Mucosa of stomach (tissue), 1 donor: ENCODE results near the gene B3GLCT.

Experiments
- H3K27me3 ChIP-seq: one replicate; pipeline ENCODE4 v1.7.0; 2013; ENCODE audit warnings: mild to moderate bottlenecking, low read length; ENCODE audit not compliant: control insufficient read depth, insufficient read depth
- H3K36me3 ChIP-seq: one replicate; pipeline ENCODE4 v1.7.0; 2013; ENCODE audit warnings: low read length; ENCODE audit not compliant: control insufficient read depth, insufficient read depth
- H3K4me1 ChIP-seq: one replicate; pipeline ENCODE4 v1.7.0; 2013; ENCODE audit warnings: mild to moderate bottlenecking, low read length; ENCODE audit not compliant: control insufficient read depth, insufficient read depth
- H3K4me3 ChIP-seq: one replicate; pipeline ENCODE4 v1.7.0; 2013; ENCODE audit warnings: low read length
- H3K9ac ChIP-seq: one replicate; pipeline ENCODE4 v1.7.0; 2013; ENCODE audit warnings: mild to moderate bottlenecking, low read length, moderate library complexity
- H3K9me3 ChIP-seq: one replicate; pipeline ENCODE4 v1.7.0; 2013; ENCODE audit warnings: mild to moderate bottlenecking, low read length, moderate library complexity; ENCODE audit not compliant: control insufficient read depth
- donor health status: Pancreatic carcinoma.

The B3GLCT gene

GRCh38 chr13:31192306-31192705, 7.5 kb upstream of the B3GLCT start:
- Histone ChIP-seq H3K9me3 (no peaks in the 10 kb centered on the region), H3K27me3 (no peaks in the 10 kb centered on the region), H3K9ac (no peak overlapping the region), H3K4me3 (no peak overlapping the region), H3K36me3 (no peaks in the 10 kb centered on the region), H3K4me1 (no peaks in the 10 kb centered on the region)

- Histone ChIP-seq H3K36me3 (no peaks in the 10 kb centered on the region), H3K27me3 (no peaks in the 10 kb centered on the region), H3K9ac (no peak overlapping the region), H3K9me3 (no peaks in the 10 kb centered on the region), H3K4me1 (no peaks in the 10 kb centered on the region), H3K4me3 (no peak overlapping the region)
Observed at GRCh38 chr13:31195616-31196015, 4.2 kb upstream of the B3GLCT start.

GRCh38 chr13:31196992-31197391, 2.8 kb upstream of the B3GLCT start:
- Histone ChIP-seq H3K4me3 (no peak overlapping the region), H3K4me1 (no peaks in the 10 kb centered on the region), H3K27me3 (no peaks in the 10 kb centered on the region), H3K9ac (no peak overlapping the region), H3K9me3 (no peaks in the 10 kb centered on the region), H3K36me3 (no peaks in the 10 kb centered on the region)

GRCh38 chr13:31198519-31198918, 1.3 kb upstream of the B3GLCT start:
- Histone ChIP-seq H3K9me3 (no peaks in the 10 kb centered on the region), H3K4me3 (no peak overlapping the region), H3K9ac (no peak overlapping the region), H3K36me3 (no peaks in the 10 kb centered on the region), H3K4me1 (no peaks in the 10 kb centered on the region), H3K27me3 (no peaks in the 10 kb centered on the region)

- Histone ChIP-seq H3K27me3 (no peaks in the 10 kb centered on the region), H3K9me3 (no peaks in the 10 kb centered on the region), H3K9ac (peak overlapping the region; percentile 61), H3K36me3 (no peaks in the 10 kb centered on the region), H3K4me1 (no peaks in the 10 kb centered on the region), H3K4me3 (no peak overlapping the region)
Observed at GRCh38 chr13:31199527-31199848, 287 bp upstream of the B3GLCT start.

GRCh38 chr13:31200637-31200971, 829 bp downstream of the B3GLCT start:
- peak overlapping the region; percentile 83 for H3K9ac ChIP-seq
- no peaks in the 10 kb centered on the region for H3K4me1 ChIP-seq
- no peaks in the 10 kb centered on the region for H3K36me3 ChIP-seq
- H3K9me3 ChIP-seq: no peaks in the 10 kb centered on the region
- no peak overlapping the region for H3K4me3 ChIP-seq
- no peaks in the 10 kb centered on the region for H3K27me3 ChIP-seq

GRCh38 chr13:31201341-31202031, 1.7 kb downstream of the B3GLCT start:
- Histone ChIP-seq H3K27me3 (no peaks in the 10 kb centered on the region), H3K9me3 (no peaks in the 10 kb centered on the region), H3K9ac (peak overlapping the region; percentile 83), H3K4me3 (no peak overlapping the region), H3K36me3 (no peaks in the 10 kb centered on the region), H3K4me1 (no peaks in the 10 kb centered on the region)

- Histone ChIP-seq H3K9ac (no peak overlapping the region), H3K9me3 (no peaks in the 10 kb centered on the region), H3K27me3 (no peaks in the 10 kb centered on the region), H3K4me1 (peaks cover 10% of the 10 kb centered on the region), H3K4me3 (no peak overlapping the region), H3K36me3 (no peaks in the 10 kb centered on the region)
Observed at GRCh38 chr13:31204592-31204991, 4.8 kb downstream of the B3GLCT start.

GRCh38 chr13:31207661-31208552, 8.1 kb downstream of the B3GLCT start:
- no peaks in the 10 kb centered on the region for H3K36me3 ChIP-seq
- peaks cover 12% of the 10 kb centered on the region for H3K4me1 ChIP-seq
- no peak overlapping the region for H3K4me3 ChIP-seq

GRCh38 chr13:31208559-31209122, 8.9 kb downstream of the B3GLCT start:
- no peak overlapping the region for H3K4me3 ChIP-seq
- H3K27me3 ChIP-seq: no peaks in the 10 kb centered on the region
- H3K9me3 ChIP-seq: no peaks in the 10 kb centered on the region
- H3K36me3 ChIP-seq: no peaks in the 10 kb centered on the region
- peaks cover 12% of the 10 kb centered on the region for H3K4me1 ChIP-seq
- no peak overlapping the region for H3K9ac ChIP-seq

More at GRCh38 chr13:31207661-31208552, 8.1 kb downstream of the B3GLCT start:
- Histone ChIP-seq H3K27me3 (no peaks in the 10 kb centered on the region), H3K9ac (no peak overlapping the region), H3K9me3 (no peaks in the 10 kb centered on the region)

GRCh38 chr13:31209172-31209840, 9.5 kb downstream of the B3GLCT start:
- no peak overlapping the region for H3K4me3 ChIP-seq
- no peaks in the 10 kb centered on the region for H3K36me3 ChIP-seq
- no peaks in the 10 kb centered on the region for H3K27me3 ChIP-seq
- peaks cover 12% of the 10 kb centered on the region for H3K4me1 ChIP-seq
- no peak overlapping the region for H3K9ac ChIP-seq
- H3K9me3 ChIP-seq: no peaks in the 10 kb centered on the region

- H3K4me3 ChIP-seq: no peak overlapping the region
- H3K4me1 ChIP-seq: peaks cover 12% of the 10 kb centered on the region
Observed at GRCh38 chr13:31209841-31210210, 10.1 kb downstream of the B3GLCT start.

More at GRCh38 chr13:31209841-31210210, 10.1 kb downstream of the B3GLCT start:
- Histone ChIP-seq H3K36me3 (no peaks in the 10 kb centered on the region), H3K9ac (no peak overlapping the region), H3K9me3 (no peaks in the 10 kb centered on the region), H3K27me3 (no peaks in the 10 kb centered on the region)
